ENCODE measurements around the gene ZNF79. TPM values are rescaled to one million over a fixed set of nuclear protein-coding genes. Genes with fewer than 3 reads are reported as not detected.

Gene ZNF79
- total RNA-seq: 10 to 100 TPM in 1 of 3 donors, 1 to 10 TPM in 2; 5.1 to 13.6 (median 5.7) TPM
- long read RNA-seq, donor 1, partial matches to known transcripts: 0 of 8 reads
- long read RNA-seq, donor 1, other reads (novel, unspliced or antisense): 5 of 8 reads
- long read RNA-seq, donor 2: 0 reads

DNA sequence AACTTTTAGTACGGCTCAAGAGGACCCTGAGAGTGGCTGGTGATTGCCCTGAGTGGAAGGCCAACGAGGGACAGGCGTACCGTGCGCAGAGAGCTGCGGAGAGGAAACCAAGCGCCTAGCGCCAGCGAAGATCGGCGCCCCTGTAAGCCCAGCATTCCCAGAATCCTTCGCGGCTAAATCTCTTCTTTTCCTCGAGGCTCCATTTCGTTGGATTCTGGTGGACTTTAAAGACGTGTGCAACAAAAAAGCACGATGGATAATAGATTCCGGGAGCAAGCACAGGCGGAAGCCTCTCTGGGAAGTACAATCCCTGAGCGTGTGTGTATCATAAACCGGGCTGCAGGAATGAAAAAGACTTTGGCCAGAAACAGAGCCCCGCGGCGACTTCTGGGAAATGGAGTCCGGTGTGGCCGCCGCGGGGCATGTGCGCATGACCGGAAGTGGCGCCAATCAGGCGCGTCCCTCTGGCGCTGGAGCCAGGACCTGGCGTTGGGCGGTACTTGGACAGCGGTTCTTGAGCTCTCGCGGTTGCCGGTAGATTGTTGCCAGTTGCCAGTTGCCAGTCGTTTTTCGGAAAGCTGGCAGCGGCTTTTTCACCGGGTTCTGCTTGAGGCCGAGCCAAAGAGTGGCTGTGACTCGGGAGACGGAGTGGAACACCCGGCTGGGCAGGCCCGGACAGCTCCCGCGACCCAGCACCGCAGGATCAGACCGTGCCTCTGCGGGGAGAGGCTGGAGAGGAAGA, at the start of gene ZNF79:
Gene ZNF79 (plus strand): TSS at position 449 of the 742 bp plus-strand sequence. CDS start 406 bp downstream, outside the sequence.
- intact Hi-C loops (cut with DNase I, micrococcal nuclease): no loop called here
- Histone ChIP-seq H3K4me3 (peak within 1 kb of the TSS; percentile 58), H3K9me3 (no peaks in the 10 kb centered on the region), H3K4me1 (ENCODE audit: low read depth) (peaks cover 23% of the 10 kb centered on the region), H3K36me3 (ENCODE audit: low read depth) (no peaks in the 10 kb centered on the region)
- DNase-seq (peak; percentile 96), ATAC-seq (peak; percentile 97)
- peak; percentile 10 for TF ChIP-seq CTCF (IDR thresholded peaks at IDR 0.05)

DNA sequence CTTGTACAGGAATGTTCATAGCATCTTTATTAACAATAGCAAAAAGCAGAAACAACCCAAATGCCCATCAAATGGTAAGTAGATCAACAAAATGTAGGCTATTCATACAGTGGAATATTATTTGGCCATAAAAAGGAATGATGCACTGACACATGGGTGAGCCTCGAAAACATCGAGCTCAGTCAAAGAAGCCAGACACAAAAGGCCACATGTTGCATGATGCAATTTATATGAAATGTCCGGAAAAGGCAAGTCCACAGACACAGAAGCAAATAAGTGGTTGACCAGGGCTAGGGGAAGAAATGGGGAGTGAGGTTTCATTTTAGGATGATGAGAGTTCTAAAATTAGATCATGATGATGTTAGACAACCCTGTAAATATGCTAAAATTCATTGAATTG, 43.7 kb upstream of the ZNF79 start:
- no peaks in the 10 kb centered on the region for H3K36me3 ChIP-seq (ENCODE audit: low read depth)
- intact Hi-C loops (cut with DNase I, micrococcal nuclease): no loop called here
- no peak overlapping the region for H3K4me3 ChIP-seq
- H3K4me1 ChIP-seq (ENCODE audit: low read depth): no peaks in the 10 kb centered on the region
- DNase-seq: no peak
- ATAC-seq: no peak
- peaks cover 7% of the 10 kb centered on the region for H3K9me3 ChIP-seq
- no peak for TF ChIP-seq CTCF (IDR thresholded peaks at IDR 0.05)

- intact Hi-C loops (cut with DNase I, micrococcal nuclease): no loop called here
- no peak for TF ChIP-seq CTCF (IDR thresholded peaks at IDR 0.05)
- no peak for ATAC-seq
These were observed 41.6 kb upstream of the ZNF79 start for GRCh38 chr9:127382541-127382940.

DNA sequence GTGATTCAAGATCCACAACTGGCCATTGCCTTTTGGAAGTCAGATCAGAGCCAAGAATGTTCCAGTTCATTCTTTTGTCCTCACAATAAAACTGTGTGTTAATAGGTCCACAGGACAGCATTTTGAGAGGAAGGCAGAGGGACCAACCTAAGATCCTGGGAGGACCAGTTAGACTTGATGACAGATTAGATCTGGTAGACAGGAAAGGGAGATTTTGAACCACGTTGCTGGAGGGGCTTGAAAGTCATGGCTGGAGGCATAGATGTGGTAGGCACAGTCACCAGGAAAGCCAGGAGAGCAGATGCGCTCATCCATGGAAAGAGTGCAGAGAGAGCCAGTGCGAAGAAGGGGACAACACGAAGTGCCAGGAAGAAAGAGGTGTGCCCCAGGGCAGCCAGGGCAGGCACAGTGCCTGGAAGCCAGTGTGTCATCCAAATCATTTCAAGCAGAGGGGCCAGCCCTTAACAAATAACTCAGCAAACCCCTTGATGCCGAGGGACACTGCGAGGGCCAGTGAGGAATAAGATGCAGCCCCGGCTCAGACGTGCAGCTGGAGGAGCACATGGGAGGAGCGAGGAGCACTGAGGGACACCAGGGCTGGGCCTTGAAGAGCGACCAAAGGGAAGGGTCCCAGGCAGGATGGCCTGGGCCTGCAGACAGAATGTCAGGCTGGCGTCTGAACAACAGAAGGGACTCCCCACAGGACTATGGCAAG, 40.0 kb upstream of the ZNF79 start:
- no peak for DNase-seq
- intact Hi-C loops (cut with DNase I, micrococcal nuclease): no loop called here

More at GRCh38 chr9:127382541-127382940, 41.6 kb upstream of the ZNF79 start:
- Histone ChIP-seq H3K9me3 (peaks cover 7% of the 10 kb centered on the region), H3K36me3 (ENCODE audit: low read depth) (no peaks in the 10 kb centered on the region), H3K4me3 (no peak overlapping the region), H3K4me1 (ENCODE audit: low read depth) (no peaks in the 10 kb centered on the region)
- no peak for DNase-seq

DNA sequence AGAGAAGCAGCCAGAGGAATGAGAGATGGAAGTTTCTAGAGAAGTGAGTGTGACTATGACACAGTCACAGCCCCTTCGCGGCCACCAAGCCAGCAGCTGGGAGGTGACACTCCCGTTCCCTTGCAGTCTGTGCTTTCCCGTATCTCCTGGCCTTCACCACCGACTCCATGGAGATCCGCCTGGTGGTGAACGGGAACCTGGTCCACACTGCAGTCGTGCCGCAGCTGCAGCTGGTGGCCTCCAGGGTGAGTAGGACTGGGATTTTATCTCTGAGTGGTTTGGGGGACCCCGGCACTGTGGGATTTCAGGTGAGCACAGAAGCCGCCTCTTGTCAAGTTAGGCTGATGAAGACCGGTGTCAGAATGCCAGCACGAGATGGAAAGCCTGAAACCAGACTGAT, 39.3 kb upstream of the ZNF79 start:
- no peak for ATAC-seq
- Histone ChIP-seq H3K4me3 (no peak overlapping the region), H3K9me3 (no peaks in the 10 kb centered on the region), H3K4me1 (ENCODE audit: low read depth) (peaks cover 13% of the 10 kb centered on the region), H3K36me3 (ENCODE audit: low read depth) (no peaks in the 10 kb centered on the region)
- intact Hi-C loops (cut with DNase I, micrococcal nuclease): no loop called here
- DNase-seq: no peak
- no peak for TF ChIP-seq CTCF (IDR thresholded peaks at IDR 0.05)

More for the DNA sequence above, 40.0 kb upstream of the ZNF79 start:
- Histone ChIP-seq H3K4me3 (no peak overlapping the region), H3K9me3 (no peaks in the 10 kb centered on the region), H3K4me1 (ENCODE audit: low read depth) (peaks cover 13% of the 10 kb centered on the region), H3K36me3 (ENCODE audit: low read depth) (no peaks in the 10 kb centered on the region)
- no peak for TF ChIP-seq CTCF (IDR thresholded peaks at IDR 0.05)
- no peak for ATAC-seq
